ENCODE measurements around the gene FZD4. TPM values are rescaled to one million over a fixed set of nuclear protein-coding genes. Genes with fewer than 3 reads are reported as not detected.
A peak's percentile ranks its signal among the peaks of the same experiment; 100 is the strongest.

Gene FZD4
- total RNA-seq, 2 donors from 2014 or later: 52.1 to 53.9 TPM

- 78 to 94% methylated on average over 4 to 5 of the region's 5 CpGs for WGBS, 2 experiments (ENCODE audit: insufficient coverage in 1 of 2, insufficient read length in 1 of 2)
- peak overlapping the region; percentile 30 for H3K4me3 Mint-ChIP-seq
- no peak overlapping the region for H3K9ac ChIP-seq (ENCODE audit: extremely low read depth, low read length, poor library complexity, severe bottlenecking)
These were observed 4.6 kb downstream of the FZD4 start for GRCh38 chr11:86950661-86950995.

GRCh38 chr11:86949995-86950660 is 5.1 kb downstream of the FZD4 start:
- H3K4me3 ChIP-seq (ENCODE audit: low read length): peak overlapping the region; percentile 94
- TF ChIP-seq CTCF (conservative IDR thresholded peaks at IDR 0.05): no peak
- WGBS, 2 experiments (ENCODE audit: insufficient coverage in 1 of 2, insufficient read length in 1 of 2): 91 to 100% methylated on average over 2 to 3 of the region's 3 CpGs

More at GRCh38 chr11:86950661-86950995, 4.6 kb downstream of the FZD4 start:
- H3K27ac ChIP-seq (ENCODE audit: low read depth, low read length): no peak overlapping the region
- H3K36me3 ChIP-seq (ENCODE audit: control insufficient read depth, insufficient read depth, low read length): peaks cover 62% of the 10 kb centered on the region
- peak overlapping the region; percentile 94 for H3K4me3 ChIP-seq (ENCODE audit: low read length)
- no peaks in the 10 kb centered on the region for H3K27me3 ChIP-seq (ENCODE audit: control insufficient read depth, insufficient read depth, low read length, poor library complexity, severe bottlenecking)
- H3K36me3 Mint-ChIP-seq (ENCODE audit: low read depth): peaks cover 66% of the 10 kb centered on the region
- peaks cover 44% of the 10 kb centered on the region for H3K4me1 Mint-ChIP-seq
- no peaks in the 10 kb centered on the region for H3K9me3 Mint-ChIP-seq
- H3K4me1 ChIP-seq (ENCODE audit: control insufficient read depth, insufficient read depth, low read length): peaks cover 10% of the 10 kb centered on the region
- no peak for DNase-seq
- no peaks in the 10 kb centered on the region for H3K9me3 ChIP-seq (ENCODE audit: control insufficient read depth, low read length)
- TF ChIP-seq CTCF (conservative IDR thresholded peaks at IDR 0.05): no peak
- H3K27me3 Mint-ChIP-seq (ENCODE audit: insufficient read depth): peaks cover 4% of the 10 kb centered on the region
- H3K27ac Mint-ChIP-seq: no peak overlapping the region

GRCh38 chr11:86948733-86949132 is 6.5 kb downstream of the FZD4 start:
- no peaks in the 10 kb centered on the region for H3K27me3 Mint-ChIP-seq (ENCODE audit: insufficient read depth)
- H3K36me3 Mint-ChIP-seq (ENCODE audit: low read depth): peaks cover 79% of the 10 kb centered on the region

More at GRCh38 chr11:86949995-86950660, 5.1 kb downstream of the FZD4 start:
- H3K4me1 ChIP-seq (ENCODE audit: control insufficient read depth, insufficient read depth, low read length): peaks cover 10% of the 10 kb centered on the region
- H3K27me3 Mint-ChIP-seq (ENCODE audit: insufficient read depth): peaks cover 4% of the 10 kb centered on the region
- H3K4me3 Mint-ChIP-seq: peak overlapping the region; percentile 30
- no peak overlapping the region for H3K27ac Mint-ChIP-seq
- H3K36me3 Mint-ChIP-seq (ENCODE audit: low read depth): peaks cover 66% of the 10 kb centered on the region
- H3K36me3 ChIP-seq (ENCODE audit: control insufficient read depth, insufficient read depth, low read length): peaks cover 67% of the 10 kb centered on the region
- H3K4me1 Mint-ChIP-seq: peaks cover 44% of the 10 kb centered on the region
- no peak for DNase-seq
- no peak overlapping the region for H3K9ac ChIP-seq (ENCODE audit: extremely low read depth, low read length, poor library complexity, severe bottlenecking)
- H3K9me3 ChIP-seq (ENCODE audit: control insufficient read depth, low read length): no peaks in the 10 kb centered on the region
- no peaks in the 10 kb centered on the region for H3K27me3 ChIP-seq (ENCODE audit: control insufficient read depth, insufficient read depth, low read length, poor library complexity, severe bottlenecking)
- H3K9me3 Mint-ChIP-seq: no peaks in the 10 kb centered on the region
- no peak overlapping the region for H3K27ac ChIP-seq (ENCODE audit: low read depth, low read length)

More at GRCh38 chr11:86948733-86949132, 6.5 kb downstream of the FZD4 start:
- Histone ChIP-seq H3K4me3 (ENCODE audit: low read length) (peak overlapping the region; percentile 41), H3K27ac (ENCODE audit: low read depth, low read length) (no peak overlapping the region), H3K4me1 (ENCODE audit: control insufficient read depth, insufficient read depth, low read length) (peaks cover 10% of the 10 kb centered on the region), H3K27me3 (ENCODE audit: control insufficient read depth, insufficient read depth, low read length, poor library complexity, severe bottlenecking) (no peaks in the 10 kb centered on the region), H3K36me3 (ENCODE audit: control insufficient read depth, insufficient read depth, low read length) (peaks cover 80% of the 10 kb centered on the region), H3K9ac (ENCODE audit: extremely low read depth, low read length, poor library complexity, severe bottlenecking) (no peak overlapping the region), H3K9me3 (ENCODE audit: control insufficient read depth, low read length) (no peaks in the 10 kb centered on the region)
- Mint-ChIP-seq H3K4me3 (peak overlapping the region; percentile 12), H3K9me3 (no peaks in the 10 kb centered on the region), H3K4me1 (peaks cover 44% of the 10 kb centered on the region), H3K27ac (no peak overlapping the region)
- 95 to 98% methylated on average over 4 to 5 of the region's 5 CpGs for WGBS, 2 experiments (ENCODE audit: insufficient coverage in 1 of 2, insufficient read length in 1 of 2)
- no peak for TF ChIP-seq CTCF (conservative IDR thresholded peaks at IDR 0.05)
- no peak for DNase-seq
